Smooth muscle cell (in vitro differentiated cells): Measurements from ENCODE around the gene SLC34A3. TPM values are rescaled to one million over a fixed set of nuclear protein-coding genes. Genes with fewer than 3 reads are reported as not detected.

Experiments used
- DNase-seq: peaks from one replicate; lab custom pipeline; 2025; ENCODE audit not compliant: unreplicated experiment; lab: John Stamatoyannopoulos, UW
- H2AFZ ChIP-seq: fragments of 200-600 bp; sonication (generic); 2 replicates; pipeline ENCODE4 v1.6.0; 2016; ENCODE audit warnings: antibody characterized with exemption, low read depth, mild to moderate bottlenecking
- H3F3A ChIP-seq: fragments of 200-600 bp; sonication (generic); 2 replicates; pipeline ENCODE4 v1.6.0; 2017; ENCODE audit warnings: antibody characterized with exemption, low read depth
- H3K27ac ChIP-seq: fragments of 200-600 bp; sonication (generic); 2 replicates; pipeline ENCODE4 v1.5.1; 2016; ENCODE audit warnings: low read depth, mild to moderate bottlenecking
- H3K27me3 ChIP-seq: fragments of 200-600 bp; sonication (generic); 2 replicates; pipeline ENCODE4 v1.6.1; 2016; ENCODE audit warnings: low read depth, mild to moderate bottlenecking
- H3K36me3 ChIP-seq: fragments of 200-600 bp; sonication (generic); 2 replicates; pipeline ENCODE4 v1.5.1; 2016; ENCODE audit warnings: low read depth
- H3K4me1 ChIP-seq: fragments of 200-600 bp; sonication (generic); 2 replicates; pipeline ENCODE4 v1.5.1; 2016; ENCODE audit warnings: low read depth
- H3K4me2 ChIP-seq: fragments of 200-600 bp; sonication (generic); 2 replicates; pipeline ENCODE4 v1.6.0; 2016; ENCODE audit warnings: mild to moderate bottlenecking
- H3K4me3 ChIP-seq: fragments of 200-600 bp; sonication (generic); 2 replicates; pipeline ENCODE4 v1.5.1; 2016; ENCODE audit warnings: mild to moderate bottlenecking
- H3K79me2 ChIP-seq: fragments of 200-600 bp; sonication (generic); 2 replicates; pipeline ENCODE4 v1.6.0; 2016; ENCODE audit warnings: low read depth, mild to moderate bottlenecking
- H3K9ac ChIP-seq: fragments of 200-600 bp; sonication (generic); 2 replicates; pipeline ENCODE4 v1.6.0; 2016; ENCODE audit warnings: low read depth
- H3K9me3 ChIP-seq: fragments of 200-600 bp; sonication (generic); replicated peaks from 2 replicates; pipeline ENCODE4 v1.5.1; 2016; ENCODE audit warnings: low read depth
- H4K20me1 ChIP-seq: fragments of 200-600 bp; sonication (generic); 2 replicates; pipeline ENCODE4 v1.6.0; 2016; ENCODE audit warnings: low read depth
- WGBS: methylation state at CpG from one replicate; pipeline ENCODE4 v1.1.7; 2016; ENCODE audit warnings: low lambda C conversion rate; 5-methylcytosine and 5-hydroxymethylcytosine counted together
- polyA plus RNA-seq: library from polyadenylated mRNA; unstranded; fragments of >200 nt; fragmentation: Nextera tagmentation; extraction: Ambion mirVana; gene quantifications from 2 replicates; pipeline ENCODE4 v1.2.1, GENCODE V29; 2016
- total RNA-seq: library from RNA; depleted of rRNA; stranded (reverse); fragments of >200 nt; gene quantifications from 2 replicates; pipeline ENCODE4 v1.2.3, GENCODE V29; 2014
- TF ChIP-seq, protein P1 (sequence below): fragments of 200-600 bp; sonication (generic); IDR thresholded peaks from 2 replicates; pipeline ENCODE4 v1.5.1; 2017; ENCODE audit warnings: borderline replicate concordance, mild to moderate bottlenecking, antibody characterized with exemption; ENCODE audit not compliant: insufficient read depth, poor library complexity, severe bottlenecking

The SLC34A3 gene
- total and polyA plus RNA-seq, 2 experiments from 2014 or later, result not detected

DNA sequence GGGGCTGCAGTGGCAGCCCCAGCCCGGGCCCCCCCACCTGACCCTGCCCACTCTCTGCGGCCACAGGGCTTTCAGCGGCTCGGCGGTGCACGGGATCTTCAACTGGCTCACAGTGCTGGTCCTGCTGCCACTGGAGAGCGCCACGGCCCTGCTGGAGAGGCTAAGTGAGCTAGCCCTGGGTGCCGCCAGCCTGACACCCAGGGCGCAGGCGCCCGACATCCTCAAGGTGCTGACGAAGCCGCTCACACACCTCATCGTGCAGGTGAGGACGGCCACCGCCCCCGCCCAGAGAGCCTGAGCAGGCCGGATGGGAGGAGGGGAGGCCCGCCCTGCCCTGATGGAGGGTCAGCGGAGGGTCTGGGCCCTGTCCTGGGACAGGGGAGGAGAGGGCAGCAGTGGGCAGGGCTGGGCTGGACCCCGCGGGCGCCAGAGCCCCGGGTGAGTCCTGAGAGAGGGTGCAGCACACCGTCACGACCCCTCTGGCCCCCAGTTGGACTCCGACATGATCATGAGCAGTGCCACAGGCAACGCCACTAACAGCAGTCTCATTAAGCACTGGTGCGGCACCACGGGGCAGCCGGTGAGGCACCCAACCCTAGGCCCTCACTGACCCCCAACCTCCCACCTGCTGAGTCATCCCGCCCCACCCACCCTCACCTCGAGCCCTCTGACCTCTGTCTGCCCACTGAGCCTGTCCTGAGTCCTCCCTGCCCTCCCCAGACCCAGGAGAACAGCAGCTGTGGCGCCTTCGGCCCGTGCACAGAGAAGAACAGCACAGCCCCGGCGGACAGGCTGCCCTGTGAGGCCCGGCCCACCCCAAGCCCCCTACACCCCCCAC, 2.7 kb downstream of the SLC34A3 start:
- DNase-seq, result no peak
- H3K9me3 ChIP-seq, result no peaks in the 10 kb centered on the region
- no peaks in the 10 kb centered on the region for H3F3A ChIP-seq
- TF ChIP-seq, protein P1, sequence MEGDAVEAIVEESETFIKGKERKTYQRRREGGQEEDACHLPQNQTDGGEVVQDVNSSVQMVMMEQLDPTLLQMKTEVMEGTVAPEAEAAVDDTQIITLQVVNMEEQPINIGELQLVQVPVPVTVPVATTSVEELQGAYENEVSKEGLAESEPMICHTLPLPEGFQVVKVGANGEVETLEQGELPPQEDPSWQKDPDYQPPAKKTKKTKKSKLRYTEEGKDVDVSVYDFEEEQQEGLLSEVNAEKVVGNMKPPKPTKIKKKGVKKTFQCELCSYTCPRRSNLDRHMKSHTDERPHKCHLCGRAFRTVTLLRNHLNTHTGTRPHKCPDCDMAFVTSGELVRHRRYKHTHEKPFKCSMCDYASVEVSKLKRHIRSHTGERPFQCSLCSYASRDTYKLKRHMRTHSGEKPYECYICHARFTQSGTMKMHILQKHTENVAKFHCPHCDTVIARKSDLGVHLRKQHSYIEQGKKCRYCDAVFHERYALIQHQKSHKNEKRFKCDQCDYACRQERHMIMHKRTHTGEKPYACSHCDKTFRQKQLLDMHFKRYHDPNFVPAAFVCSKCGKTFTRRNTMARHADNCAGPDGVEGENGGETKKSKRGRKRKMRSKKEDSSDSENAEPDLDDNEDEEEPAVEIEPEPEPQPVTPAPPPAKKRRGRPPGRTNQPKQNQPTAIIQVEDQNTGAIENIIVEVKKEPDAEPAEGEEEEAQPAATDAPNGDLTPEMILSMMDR, result no peak
- no peak overlapping the region for H3K9ac ChIP-seq
- H3K4me3 ChIP-seq, result no peak overlapping the region
- H3K4me1 ChIP-seq, result peaks cover 7% of the 10 kb centered on the region
- H2AFZ ChIP-seq, result no peak overlapping the region
- H3K27me3 ChIP-seq, result no peaks in the 10 kb centered on the region
- H3K4me2 ChIP-seq, result no peak overlapping the region
- no peaks in the 10 kb centered on the region for H3K36me3 ChIP-seq
- H3K79me2 ChIP-seq, result peaks cover 1% of the 10 kb centered on the region
- 91% methylated on average over 19 of the region's 40 CpGs for WGBS
- H4K20me1 ChIP-seq, result peaks cover 16% of the 10 kb centered on the region
- H3K27ac ChIP-seq, result no peak overlapping the region

DNA sequence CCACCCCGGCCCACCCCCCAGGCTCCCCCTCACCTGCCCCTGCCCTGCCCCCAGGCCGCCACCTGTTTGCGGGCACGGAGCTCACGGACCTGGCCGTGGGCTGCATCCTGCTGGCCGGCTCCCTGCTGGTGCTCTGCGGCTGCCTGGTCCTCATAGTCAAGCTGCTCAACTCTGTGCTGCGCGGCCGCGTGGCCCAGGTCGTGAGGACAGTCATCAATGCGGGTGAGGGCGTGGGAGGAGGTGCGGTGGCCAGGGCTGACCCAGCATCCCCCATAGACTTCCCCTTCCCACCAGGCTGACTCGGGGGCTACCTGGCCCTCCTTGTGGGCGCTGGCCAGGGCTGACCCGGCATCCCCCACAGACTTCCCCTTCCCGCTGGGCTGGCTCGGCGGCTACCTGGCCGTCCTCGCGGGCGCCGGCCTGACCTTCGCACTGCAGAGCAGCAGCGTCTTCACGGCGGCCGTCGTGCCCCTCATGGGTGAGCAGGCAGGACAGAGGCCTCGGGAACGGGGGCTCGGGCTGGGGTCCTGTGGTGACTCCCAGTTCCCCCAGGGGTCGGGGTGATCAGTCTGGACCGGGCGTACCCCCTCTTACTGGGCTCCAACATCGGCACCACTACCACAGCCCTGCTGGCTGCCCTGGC, 3.5 kb downstream of the SLC34A3 start:
- WGBS, result 91% methylated on average over 40 of the region's 40 CpGs

DNA sequence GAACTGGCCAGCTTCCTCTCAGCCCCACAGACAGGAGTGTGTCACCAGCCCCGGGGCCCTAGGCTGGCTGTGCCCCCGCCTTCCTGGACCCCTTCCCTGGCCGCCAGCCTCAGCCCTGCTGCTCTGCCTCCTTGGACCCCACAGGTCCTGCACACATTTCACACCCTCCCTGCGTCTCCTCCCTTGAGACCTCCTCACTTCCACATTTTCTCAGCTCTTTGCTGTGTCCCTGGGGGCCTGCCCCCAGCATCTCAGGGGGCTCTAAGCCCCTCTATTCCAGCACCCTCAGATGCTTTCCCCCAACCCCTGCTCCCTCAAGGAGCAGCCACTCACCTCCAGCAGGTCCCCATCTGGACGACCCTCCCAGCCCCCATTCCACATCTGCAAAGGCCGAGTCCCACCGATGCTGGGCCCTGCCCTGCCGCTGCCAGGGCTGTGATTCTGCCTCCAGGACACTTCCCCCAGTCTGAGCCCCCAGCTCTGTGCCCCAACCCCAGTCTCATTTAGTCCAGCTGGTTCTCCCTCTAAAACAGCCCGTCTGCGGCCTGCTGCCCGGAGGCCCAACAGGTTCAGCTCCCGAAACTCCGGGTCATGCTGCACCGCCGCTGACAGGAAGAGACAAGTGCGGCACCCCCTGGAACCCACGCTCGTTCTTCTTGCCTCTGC, 4.2 kb downstream of the SLC34A3 start:
- 83% methylated on average over 18 of the region's 18 CpGs for WGBS
- Histone ChIP-seq H3K9ac (no peak overlapping the region), H3F3A (no peaks in the 10 kb centered on the region), H3K9me3 (no peaks in the 10 kb centered on the region), H4K20me1 (peaks cover 16% of the 10 kb centered on the region), H3K27me3 (no peaks in the 10 kb centered on the region), H3K36me3 (no peaks in the 10 kb centered on the region), H3K27ac (no peak overlapping the region), H2AFZ (no peak overlapping the region), H3K4me1 (peaks cover 7% of the 10 kb centered on the region), H3K4me3 (no peak overlapping the region), H3K79me2 (peaks cover 15% of the 10 kb centered on the region), H3K4me2 (no peak overlapping the region)
- DNase-seq, result no peak
- TF ChIP-seq, protein P1, result no peak

More for the DNA sequence above, 3.5 kb downstream of the SLC34A3 start:
- peaks cover 16% of the 10 kb centered on the region for H4K20me1 ChIP-seq
- peaks cover 7% of the 10 kb centered on the region for H3K4me1 ChIP-seq
- H3K9me3 ChIP-seq, result no peaks in the 10 kb centered on the region
- DNase-seq, result no peak
- H3K9ac ChIP-seq, result no peak overlapping the region
- H3K4me2 ChIP-seq, result no peak overlapping the region
- H2AFZ ChIP-seq, result no peak overlapping the region
- H3K27me3 ChIP-seq, result no peaks in the 10 kb centered on the region
- H3K79me2 ChIP-seq, result peaks cover 9% of the 10 kb centered on the region
- no peak overlapping the region for H3K4me3 ChIP-seq
- H3F3A ChIP-seq, result no peaks in the 10 kb centered on the region
- TF ChIP-seq, protein P1, result no peak
- H3K27ac ChIP-seq, result no peak overlapping the region
- no peaks in the 10 kb centered on the region for H3K36me3 ChIP-seq
